ENCODE measurements around the gene ARID1B.

The ARID1B gene

GRCh38 chr6:157070403-157071107, 293.4 kb downstream of the ARID1B start:
- TF ChIP-seq, protein P1, sequence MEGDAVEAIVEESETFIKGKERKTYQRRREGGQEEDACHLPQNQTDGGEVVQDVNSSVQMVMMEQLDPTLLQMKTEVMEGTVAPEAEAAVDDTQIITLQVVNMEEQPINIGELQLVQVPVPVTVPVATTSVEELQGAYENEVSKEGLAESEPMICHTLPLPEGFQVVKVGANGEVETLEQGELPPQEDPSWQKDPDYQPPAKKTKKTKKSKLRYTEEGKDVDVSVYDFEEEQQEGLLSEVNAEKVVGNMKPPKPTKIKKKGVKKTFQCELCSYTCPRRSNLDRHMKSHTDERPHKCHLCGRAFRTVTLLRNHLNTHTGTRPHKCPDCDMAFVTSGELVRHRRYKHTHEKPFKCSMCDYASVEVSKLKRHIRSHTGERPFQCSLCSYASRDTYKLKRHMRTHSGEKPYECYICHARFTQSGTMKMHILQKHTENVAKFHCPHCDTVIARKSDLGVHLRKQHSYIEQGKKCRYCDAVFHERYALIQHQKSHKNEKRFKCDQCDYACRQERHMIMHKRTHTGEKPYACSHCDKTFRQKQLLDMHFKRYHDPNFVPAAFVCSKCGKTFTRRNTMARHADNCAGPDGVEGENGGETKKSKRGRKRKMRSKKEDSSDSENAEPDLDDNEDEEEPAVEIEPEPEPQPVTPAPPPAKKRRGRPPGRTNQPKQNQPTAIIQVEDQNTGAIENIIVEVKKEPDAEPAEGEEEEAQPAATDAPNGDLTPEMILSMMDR (IDR thresholded peaks at IDR 0.05; ENCODE audit: low read depth, low read length), result no peak
- peak; percentile 46 for DNase-seq (ENCODE audit: low read depth, low spot score)
- H3K4me3 ChIP-seq (ENCODE audit: low read depth, low read length), result no peak overlapping the region
- in situ Hi-C loops (cut with HindIII; ENCODE audit: low sequenced_read_pairs), result no loop called here

DNA sequence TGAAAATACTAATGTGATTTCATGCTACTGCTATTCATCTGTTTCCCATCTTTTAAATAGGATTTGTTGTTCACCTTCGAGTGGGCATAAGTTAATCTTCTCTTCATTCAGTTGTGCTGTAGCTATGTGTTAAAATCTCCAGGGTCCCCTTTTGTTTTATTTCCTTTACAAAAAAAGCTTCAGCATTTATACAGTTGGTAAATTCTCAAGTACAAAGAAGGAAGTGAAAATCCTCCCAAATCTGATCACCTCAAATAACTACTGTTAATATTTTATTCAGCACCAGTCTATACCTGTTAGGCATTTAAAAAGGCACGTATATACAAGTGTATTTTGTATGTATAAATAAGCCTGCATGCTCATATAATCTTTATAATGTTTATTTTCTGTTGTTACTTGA, 294.9 kb downstream of the ARID1B start:
- in situ Hi-C loops (cut with HindIII; ENCODE audit: low sequenced_read_pairs), result no loop called here
- no peak for DNase-seq (ENCODE audit: low read depth, low spot score)
- no peak overlapping the region for H3K4me3 ChIP-seq (ENCODE audit: low read depth, low read length)
- TF ChIP-seq, protein P1 (IDR thresholded peaks at IDR 0.05; ENCODE audit: low read depth, low read length), result no peak

DNA sequence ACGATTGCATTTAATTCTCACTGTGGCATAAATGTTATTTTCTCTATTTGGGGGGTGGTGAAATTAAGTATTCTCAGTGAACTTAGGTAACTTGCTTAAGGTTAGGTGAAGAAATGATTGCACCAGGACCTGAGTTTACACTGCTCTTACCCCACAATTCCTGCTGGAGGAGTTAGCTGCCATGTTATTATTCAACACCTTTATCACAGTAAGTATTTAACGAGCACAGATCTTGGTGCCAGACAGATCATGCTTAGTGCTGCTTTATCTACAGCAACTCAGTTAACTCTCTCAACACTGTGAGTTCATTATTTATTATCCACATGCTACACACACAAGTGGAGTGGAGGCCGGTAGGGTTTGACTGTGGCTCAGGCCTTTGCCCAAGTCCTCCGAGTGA, 296.4 kb downstream of the ARID1B start:
- in situ Hi-C loops (cut with HindIII; ENCODE audit: low sequenced_read_pairs), result no loop called here
- H3K4me3 ChIP-seq (ENCODE audit: low read depth, low read length), result no peak overlapping the region
- no peak for DNase-seq (ENCODE audit: low read depth, low spot score)
- TF ChIP-seq, protein P1 (IDR thresholded peaks at IDR 0.05; ENCODE audit: low read depth, low read length), result no peak

DNA sequence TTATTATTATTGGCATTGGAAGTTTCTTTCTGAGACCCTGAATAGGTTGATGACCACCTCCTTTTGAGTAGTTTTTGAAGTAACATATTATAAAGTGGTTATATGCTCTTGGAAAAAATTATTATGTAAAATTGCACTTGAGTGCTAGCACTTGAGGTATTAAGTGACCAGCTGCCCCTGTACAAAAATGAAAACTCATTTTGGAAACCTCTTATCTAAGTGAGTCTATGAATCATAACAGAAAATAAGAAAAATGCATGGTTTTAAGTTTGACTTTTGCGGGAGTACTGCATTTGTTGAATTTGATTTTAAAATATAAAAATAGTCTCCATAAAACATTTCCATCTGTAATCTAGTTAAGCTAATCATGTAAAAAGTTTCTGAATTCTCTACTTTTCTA, 297.8 kb downstream of the ARID1B start:
- in situ Hi-C loops (cut with HindIII; ENCODE audit: low sequenced_read_pairs), result no loop called here
- DNase-seq (ENCODE audit: low read depth, low spot score), result no peak
- TF ChIP-seq, protein P1 (IDR thresholded peaks at IDR 0.05; ENCODE audit: low read depth, low read length), result no peak
- H3K4me3 ChIP-seq (ENCODE audit: low read depth, low read length), result no peak overlapping the region

GRCh38 chr6:157075549-157076450, 298.6 kb downstream of the ARID1B start:
- peak; percentile 29 for DNase-seq (ENCODE audit: low read depth, low spot score)
- H3K4me3 ChIP-seq (ENCODE audit: low read depth, low read length), result no peak overlapping the region
- TF ChIP-seq, protein P1 (IDR thresholded peaks at IDR 0.05; ENCODE audit: low read depth, low read length), result no peak
- in situ Hi-C loops (cut with HindIII; ENCODE audit: low sequenced_read_pairs), result no loop called here

GRCh38 chr6:157076451-157076822, 299.3 kb downstream of the ARID1B start:
- TF ChIP-seq, protein P1 (IDR thresholded peaks at IDR 0.05; ENCODE audit: low read depth, low read length), result no peak
- no peak overlapping the region for H3K4me3 ChIP-seq (ENCODE audit: low read depth, low read length)
- no peak for DNase-seq (ENCODE audit: low read depth, low spot score)
- in situ Hi-C loops (cut with HindIII; ENCODE audit: low sequenced_read_pairs), result no loop called here
